Stimulated activated CD8-positive, alpha-beta memory T cell treated with anti-CD3 and anti-CD28 coated beads, Interleukin-7, amount 100 ng/mL, for 48 hours (primary cell): ENCODE results near the gene FOXL2.

Experiments used
- DNase-seq, 2 donors: peaks; one replicate each; pipeline ENCODE4 v3.0.0-alpha.2; 2020; ENCODE audit warnings: low read depth in 1 of 2; ENCODE audit errors: extremely low read depth in 1 of 2

Gene FOXL2

GRCh38 chr3:138945709-138946662, 951 bp downstream of the FOXL2 start:
- no peak for DNase-seq

- no peak for DNase-seq
These were observed 1.8 kb downstream of the FOXL2 start for GRCh38 chr3:138944929-138945708.

- no peak for DNase-seq
These were observed 2.3 kb downstream of the FOXL2 start for GRCh38 chr3:138944654-138944928.

GRCh38 chr3:138943724-138944653, 2.9 kb downstream of the FOXL2 start:
- DNase-seq: no peak

GRCh38 chr3:138942861-138943623, 3.9 kb downstream of the FOXL2 start:
- no peak for DNase-seq

GRCh38 chr3:138942271-138942670, 4.7 kb downstream of the FOXL2 start:
- no peak for DNase-seq

GRCh38 chr3:138941259-138941885, 5.6 kb downstream of the FOXL2 start:
- no peak for DNase-seq

GRCh38 chr3:138940446-138940845, 6.5 kb downstream of the FOXL2 start:
- no peak for DNase-seq

GRCh38 chr3:138939561-138940241, 7.2 kb downstream of the FOXL2 start:
- no peak for DNase-seq

GRCh38 chr3:138938877-138939560, 7.9 kb downstream of the FOXL2 start:
- DNase-seq: no peak

GRCh38 chr3:138938056-138938876, 8.7 kb downstream of the FOXL2 start:
- DNase-seq: no peak

- DNase-seq: no peak
These were observed 9.3 kb downstream of the FOXL2 start for GRCh38 chr3:138937690-138938055.

- DNase-seq: no peak
These were observed 9.9 kb downstream of the FOXL2 start for GRCh38 chr3:138936741-138937689.

- peak in 1 of 2 donors; percentile 53 for DNase-seq
These were observed 10.8 kb downstream of the FOXL2 start for GRCh38 chr3:138935863-138936740.

GRCh38 chr3:138935505-138935862, 11.5 kb downstream of the FOXL2 start:
- DNase-seq: no peak
